KBM-7 (cell line): ENCODE data around the gene THRA.

ENCODE experiments used
- DNase-seq: peaks from one replicate; pipeline ENCODE4 v3.0.0-alpha.2; 2015
- in situ Hi-C: fragments of 300-500 bp; cut with MboI; formaldehyde crosslinking; loops from 2 replicates; pipeline ENCODE4 v1.14.3; 2020; ENCODE audit warnings: low sequenced_read_pairs, low pct_unique_long_range_greater_than_20kb, mixed read lengths

Gene THRA, protein sequence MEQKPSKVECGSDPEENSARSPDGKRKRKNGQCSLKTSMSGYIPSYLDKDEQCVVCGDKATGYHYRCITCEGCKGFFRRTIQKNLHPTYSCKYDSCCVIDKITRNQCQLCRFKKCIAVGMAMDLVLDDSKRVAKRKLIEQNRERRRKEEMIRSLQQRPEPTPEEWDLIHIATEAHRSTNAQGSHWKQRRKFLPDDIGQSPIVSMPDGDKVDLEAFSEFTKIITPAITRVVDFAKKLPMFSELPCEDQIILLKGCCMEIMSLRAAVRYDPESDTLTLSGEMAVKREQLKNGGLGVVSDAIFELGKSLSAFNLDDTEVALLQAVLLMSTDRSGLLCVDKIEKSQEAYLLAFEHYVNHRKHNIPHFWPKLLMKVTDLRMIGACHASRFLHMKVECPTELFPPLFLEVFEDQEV

DNA sequence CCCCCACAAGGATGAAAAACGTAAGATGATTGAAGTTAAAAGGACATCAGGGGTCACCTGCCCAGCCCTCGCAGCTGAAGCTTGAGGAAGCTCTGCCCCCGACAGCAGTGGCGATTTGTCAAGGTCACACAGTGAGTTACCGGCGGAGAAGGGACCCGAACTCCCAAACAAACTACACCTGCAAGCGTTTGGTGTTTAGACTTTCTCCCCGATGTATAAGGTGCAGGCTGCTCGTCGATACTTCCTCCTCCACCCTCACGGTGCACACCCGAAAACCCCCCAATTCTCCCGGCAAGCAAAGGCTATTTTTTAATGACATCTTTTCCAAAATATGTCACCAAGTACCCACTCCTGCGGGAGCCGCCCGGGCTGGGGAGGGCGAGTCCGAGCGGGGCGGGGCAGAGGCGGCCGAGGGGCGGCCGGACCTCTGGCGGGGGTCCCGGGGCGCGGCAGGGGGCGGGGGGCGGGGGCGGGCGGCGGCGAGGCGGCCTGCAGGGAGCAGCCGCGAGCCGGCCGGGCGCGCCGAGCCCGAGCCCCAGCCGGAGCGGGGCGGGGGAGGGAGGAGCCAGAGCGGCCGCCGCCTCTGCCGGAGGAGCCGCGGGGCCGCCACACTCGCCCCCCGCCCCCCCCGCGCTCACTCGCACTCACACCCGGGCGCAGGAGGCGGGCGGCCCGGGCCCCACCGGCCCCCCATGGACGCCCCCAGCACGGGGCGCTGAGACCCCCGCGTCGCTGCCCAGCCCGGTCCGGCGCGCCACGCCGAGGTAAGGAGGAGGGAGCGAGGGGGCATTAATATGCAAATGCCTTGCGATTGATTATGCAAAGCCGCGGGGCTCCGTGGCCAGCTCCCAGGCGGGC is at the start of gene THRA:
THRA (plus strand) TSS at position 637 of the 858 bp plus-strand sequence. CDS start 11,524 bp downstream, outside the sequence.
- in situ Hi-C loops = no loop called here
- DNase-seq = no peak

GRCh38 chr17:40014375-40014980 is 48.3 kb upstream of the THRA start:
- no peak for DNase-seq
- in situ Hi-C loops = no loop called here

- DNase-seq = no peak
- in situ Hi-C loops = no loop called here
Measured at GRCh38 chr17:40015005-40015997, 47.5 kb upstream of the THRA start, which contains the start of gene CSF3. CSF3 (plus strand) TSS chr17:40015440; CDS start chr17:40015475, 35 bp downstream.

GRCh38 chr17:40015998-40016985 is 46.5 kb upstream of the THRA start:
- in situ Hi-C loops = no loop called here
- DNase-seq = no peak

GRCh38 chr17:40017422-40018080 is 45.2 kb upstream of the THRA start:
- in situ Hi-C loops = no loop called here
- DNase-seq = no peak

GRCh38 chr17:40018211-40019121 is 44.3 kb upstream of the THRA start:
- no peak for DNase-seq
- in situ Hi-C loops = no loop called here

DNA sequence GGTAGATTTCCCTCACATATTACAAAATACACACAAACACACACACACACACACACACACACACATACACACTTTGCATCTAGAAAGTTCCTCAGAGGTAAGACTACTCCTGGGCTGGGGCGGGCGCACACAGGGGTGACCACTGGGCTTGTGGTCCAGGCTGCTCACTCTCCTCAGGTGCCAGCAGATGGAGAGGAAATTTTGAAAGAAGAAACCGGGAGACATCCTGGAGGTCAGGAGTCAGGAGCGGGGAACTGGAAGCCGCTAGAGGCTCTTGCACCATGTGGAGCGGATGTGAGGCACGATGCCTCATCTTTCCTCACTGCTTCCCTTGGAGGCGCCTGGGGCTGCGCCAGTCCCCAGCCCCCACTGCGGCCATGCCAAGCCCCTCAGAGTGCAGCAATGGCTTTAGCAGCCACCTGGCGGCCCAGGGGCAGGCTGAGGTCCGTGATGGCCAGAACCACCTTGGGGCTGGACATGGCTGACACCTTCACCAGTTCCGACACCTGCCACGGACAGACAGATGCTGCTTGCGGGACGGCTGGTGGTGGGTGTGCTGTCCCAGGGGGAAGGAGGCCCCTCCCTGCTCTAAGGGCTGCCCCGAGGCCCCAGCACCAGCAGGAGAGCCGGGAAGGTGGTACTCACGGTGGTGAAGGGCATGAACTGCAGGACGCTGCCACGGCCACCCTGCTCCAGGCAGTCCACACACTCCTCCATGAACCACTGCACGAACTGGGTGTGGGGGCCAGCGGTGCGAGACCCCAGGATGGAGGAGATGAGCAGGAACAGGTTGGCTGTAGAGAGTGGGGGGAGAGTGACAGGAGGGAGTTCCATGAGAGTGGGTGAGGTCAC is 43.4 kb upstream of the THRA start:
- in situ Hi-C loops = no loop called here
- no peak for DNase-seq

DNA sequence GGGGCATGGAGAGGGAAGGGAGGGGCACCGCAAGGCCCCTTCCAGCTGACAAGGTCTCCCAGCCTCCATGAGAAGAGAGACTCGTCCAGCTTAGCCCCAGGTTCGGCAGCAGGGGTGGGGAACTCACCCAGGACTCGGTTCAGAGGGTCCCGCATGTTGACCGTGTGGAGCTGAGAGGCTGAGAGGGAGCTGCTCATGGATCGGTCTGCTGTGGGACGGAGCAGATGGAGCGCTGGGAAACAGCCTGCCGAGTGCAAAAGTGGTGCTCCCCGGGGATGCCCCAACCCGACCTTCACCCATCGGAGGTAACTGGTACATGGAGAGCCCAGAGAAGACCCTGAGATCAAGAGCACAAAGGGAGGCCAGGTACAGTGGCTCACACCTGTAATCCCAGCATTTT is 42.6 kb upstream of the THRA start:
- in situ Hi-C loops = no loop called here
- no peak for DNase-seq

- DNase-seq = no peak
- in situ Hi-C loops = no loop called here
Measured at GRCh38 chr17:40021451-40021971, 41.3 kb upstream of the THRA start.

GRCh38 chr17:40022497-40022896 is 40.3 kb upstream of the THRA start:
- no peak for DNase-seq
- in situ Hi-C loops = no loop called here

DNA sequence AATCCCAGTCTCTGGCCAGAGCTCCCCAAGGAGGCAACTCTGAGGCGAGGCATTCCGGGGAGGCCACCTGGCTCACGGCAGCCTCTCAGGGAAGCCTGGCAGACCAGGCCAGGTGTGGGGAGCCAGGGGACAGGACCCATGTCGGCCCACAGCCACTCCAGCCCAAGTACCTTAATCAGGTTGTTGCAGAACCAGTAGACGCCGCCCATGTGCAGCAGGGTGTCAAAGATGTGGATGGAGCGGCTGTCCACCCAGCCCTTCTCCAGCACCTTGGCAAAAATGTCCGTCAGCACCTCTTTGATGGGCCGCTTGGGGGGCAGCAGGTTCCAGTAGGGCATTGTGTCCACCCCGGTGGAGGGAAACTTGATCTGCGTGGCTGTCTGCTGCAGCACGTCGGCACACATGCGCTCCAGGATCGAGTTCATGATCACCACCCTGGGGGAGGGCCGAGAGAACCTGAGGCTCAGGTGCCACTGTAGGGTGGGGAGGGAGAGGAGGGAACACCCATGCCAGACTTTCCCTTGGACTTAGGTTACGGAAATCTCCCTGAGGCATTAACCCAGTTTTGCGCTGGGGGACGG is 39.7 kb upstream of the THRA start:
- no peak for DNase-seq
- in situ Hi-C loops = no loop called here

- DNase-seq = no peak
- in situ Hi-C loops = no loop called here
Measured at GRCh38 chr17:40023590-40024292, 39.0 kb upstream of the THRA start.

DNA sequence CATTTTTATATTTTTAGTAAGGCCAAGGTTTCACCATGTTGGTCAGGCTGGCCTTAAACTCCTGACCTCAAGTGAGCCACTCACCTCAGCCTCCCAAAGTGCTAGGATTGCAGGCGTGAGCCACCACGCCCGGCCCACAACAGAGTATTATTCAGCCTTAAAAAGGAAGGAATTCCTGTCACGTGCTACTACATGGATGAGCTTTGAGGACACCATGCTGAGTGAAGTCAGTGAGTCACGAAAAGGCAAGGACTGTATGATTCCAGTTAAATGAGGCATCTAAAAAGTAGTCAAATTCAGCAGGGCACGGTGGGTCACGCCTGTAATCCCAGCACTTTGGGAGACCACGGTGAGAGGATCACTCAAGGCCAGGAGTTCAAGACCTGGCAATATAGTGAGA is 37.9 kb upstream of the THRA start:
- in situ Hi-C loops = no loop called here
- no peak for DNase-seq

DNA sequence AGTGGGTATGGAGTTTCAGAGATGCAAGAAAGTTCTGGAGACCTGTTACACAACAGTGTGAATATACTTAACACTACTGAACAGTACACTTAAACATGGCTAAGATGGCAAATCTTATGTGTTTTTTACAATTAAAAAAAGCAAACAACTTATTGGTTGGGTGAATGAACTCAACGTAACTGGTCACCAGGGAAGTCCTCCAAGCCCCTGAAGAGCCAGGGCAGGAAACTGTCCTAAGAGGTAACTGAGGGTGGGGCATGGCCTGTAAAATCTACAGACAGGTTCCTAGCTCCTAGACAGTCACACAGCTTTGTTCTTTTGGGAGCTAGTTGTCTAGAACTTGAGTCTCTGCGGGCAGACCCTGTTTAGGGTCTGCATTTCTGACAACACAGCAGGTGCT is 37.2 kb upstream of the THRA start:
- DNase-seq = no peak
- in situ Hi-C loops = no loop called here
